Neural progenitor cell (in vitro differentiated cells): ENCODE measurements around the gene TNFRSF9. TPM values are rescaled to one million over a fixed set of nuclear protein-coding genes. Genes with fewer than 3 reads are reported as not detected.

Experiments used
- DNase-seq: peaks from one replicate; pipeline ENCODE4 v3.0.0-alpha.2; 2016; ENCODE audit warnings: low spot score
- H2AFZ ChIP-seq: fragments of 200-600 bp; sonication (generic); replicated peaks from 2 replicates; pipeline ENCODE4 v1.6.1; 2016; ENCODE audit warnings: antibody characterized with exemption
- H3F3A ChIP-seq: fragments of 200-600 bp; sonication (generic); 2 replicates; pipeline ENCODE4 v1.6.1; 2016; ENCODE audit warnings: antibody characterized with exemption, low read depth
- H3K27ac ChIP-seq: fragments of 200-600 bp; sonication (generic); 2 replicates; pipeline ENCODE4 v1.5.1; 2016; ENCODE audit warnings: mild to moderate bottlenecking
- H3K27me3 ChIP-seq: fragments of 200-600 bp; sonication (generic); 2 replicates; pipeline ENCODE4 v1.6.1; 2016; ENCODE audit warnings: mild to moderate bottlenecking, moderate library complexity
- H3K36me3 ChIP-seq: fragments of 200-600 bp; sonication (generic); 2 replicates; pipeline ENCODE4 v1.5.1; 2016
- H3K4me1 ChIP-seq: fragments of 200-600 bp; sonication (generic); 2 replicates; pipeline ENCODE4 v1.6.1; 2016; ENCODE audit warnings: mixed run types
- H3K4me2 ChIP-seq: fragments of 200-600 bp; sonication (generic); 2 replicates; pipeline ENCODE4 v1.6.1; 2016
- H3K4me3 ChIP-seq: fragments of 200-600 bp; sonication (generic); 2 replicates; pipeline ENCODE4 v1.5.1; 2016
- H3K79me2 ChIP-seq: fragments of 200-600 bp; sonication (generic); 2 replicates; pipeline ENCODE4 v1.6.1; 2016; ENCODE audit warnings: low read depth
- H3K9ac ChIP-seq: fragments of 200-600 bp; sonication (generic); 2 replicates; pipeline ENCODE4 v1.6.1; 2016
- H3K9me3 ChIP-seq: fragments of 200-600 bp; sonication (generic); 2 replicates; pipeline ENCODE4 v1.5.1; 2016; ENCODE audit warnings: low read depth
- H4K20me1 ChIP-seq: fragments of 200-600 bp; sonication (generic); 2 replicates; pipeline ENCODE4 v1.6.1; 2016; ENCODE audit warnings: low read depth
- H3K27ac Mint-ChIP-seq: 3 replicates; pipeline ENCODE4 v1.8.0; 2021; ENCODE audit warnings: mixed read lengths
- H3K27me3 Mint-ChIP-seq: 2 replicates; pipeline ENCODE4 v1.8.0; 2022; ENCODE audit warnings: low read depth, mild to moderate bottlenecking, inconsistent platforms, moderate library complexity, mixed read lengths; ENCODE audit not compliant: insufficient read depth
- H3K36me3 Mint-ChIP-seq: 3 replicates; pipeline ENCODE4 v1.8.0; 2021; ENCODE audit warnings: mixed read lengths
- H3K4me1 Mint-ChIP-seq: 3 replicates; pipeline ENCODE4 v1.8.0; 2021; ENCODE audit warnings: mixed read lengths
- H3K4me3 Mint-ChIP-seq: 3 replicates; pipeline ENCODE4 v1.8.0; 2021; ENCODE audit warnings: mild to moderate bottlenecking, moderate library complexity, mixed read lengths
- H3K9me3 Mint-ChIP-seq: 3 replicates; pipeline ENCODE4 v1.8.0; 2020; ENCODE audit warnings: mixed read lengths
- CTCF ChIP-seq: fragments of 200-600 bp; sonication (generic); IDR thresholded peaks from 2 replicates; pipeline ENCODE4 v1.5.1; 2017; ENCODE audit warnings: antibody characterized with exemption, mild to moderate bottlenecking
- EZH2 ChIP-seq: fragments of 200-600 bp; sonication (generic); IDR thresholded peaks from 2 replicates; pipeline ENCODE4 v1.6.1; 2017; ENCODE audit warnings: antibody characterized with exemption, mild to moderate bottlenecking, moderate library complexity
- EZH2phosphoT487 ChIP-seq: fragments of 200-600 bp; sonication (generic); IDR thresholded peaks from 2 replicates; pipeline ENCODE4 v1.6.1; 2017; ENCODE audit warnings: antibody characterized with exemption
- total RNA-seq: library from RNA; depleted of rRNA; stranded (reverse); fragments of >200 nt; gene quantifications from 2 replicates; pipeline ENCODE4 v1.2.3, GENCODE V29; 2015; ENCODE audit warnings: low replicate concordance

The TNFRSF9 gene
- total RNA-seq, 1 donor from 2014 or later = not detected

DNA sequence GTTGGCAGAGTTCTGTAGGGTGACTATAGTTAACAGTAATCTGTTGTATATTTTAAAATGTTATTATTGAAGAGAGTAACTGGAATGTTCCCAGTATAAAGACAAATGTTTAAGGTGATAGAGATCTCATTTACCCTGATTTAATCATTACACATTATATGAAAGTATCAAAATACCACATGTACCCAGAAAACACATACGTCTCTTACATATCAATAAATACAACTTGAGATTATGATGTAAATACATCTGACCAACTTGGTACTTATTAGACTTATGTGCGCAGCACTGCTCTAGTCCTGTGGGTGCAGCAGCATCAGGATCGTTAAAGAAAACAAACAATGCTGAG lies 20.2 kb upstream of the TNFRSF9 start:
- H3K9me3 Mint-ChIP-seq = no peaks in the 10 kb centered on the region
- peaks cover 5% of the 10 kb centered on the region for H4K20me1 ChIP-seq
- H3K36me3 Mint-ChIP-seq = peaks cover 13% of the 10 kb centered on the region
- H3K27ac ChIP-seq = peak overlapping the region; percentile 10
- TF ChIP-seq EZH2 (no peak), EZH2phosphoT487 (no peak), CTCF (no peak)
- H3K4me3 Mint-ChIP-seq = peak overlapping the region; percentile 97
- H3K9ac ChIP-seq = peak overlapping the region; percentile 76
- peaks cover 9% of the 10 kb centered on the region for H3K4me1 ChIP-seq
- peak overlapping the region; percentile 92 for H3K4me2 ChIP-seq
- peak overlapping the region; percentile 87 for H3K4me3 ChIP-seq
- peaks cover 7% of the 10 kb centered on the region for H3F3A ChIP-seq
- H3K9me3 ChIP-seq = no peaks in the 10 kb centered on the region
- H3K36me3 ChIP-seq = peaks cover 9% of the 10 kb centered on the region
- H3K79me2 ChIP-seq = peaks cover 40% of the 10 kb centered on the region
- H3K27me3 ChIP-seq = no peaks in the 10 kb centered on the region
- H2AFZ ChIP-seq = peak overlapping the region; percentile 85
- DNase-seq = no peak
- peaks cover 21% of the 10 kb centered on the region for H3K4me1 Mint-ChIP-seq
- no peaks in the 10 kb centered on the region for H3K27me3 Mint-ChIP-seq
- peak overlapping the region; percentile 98 for H3K27ac Mint-ChIP-seq

DNA sequence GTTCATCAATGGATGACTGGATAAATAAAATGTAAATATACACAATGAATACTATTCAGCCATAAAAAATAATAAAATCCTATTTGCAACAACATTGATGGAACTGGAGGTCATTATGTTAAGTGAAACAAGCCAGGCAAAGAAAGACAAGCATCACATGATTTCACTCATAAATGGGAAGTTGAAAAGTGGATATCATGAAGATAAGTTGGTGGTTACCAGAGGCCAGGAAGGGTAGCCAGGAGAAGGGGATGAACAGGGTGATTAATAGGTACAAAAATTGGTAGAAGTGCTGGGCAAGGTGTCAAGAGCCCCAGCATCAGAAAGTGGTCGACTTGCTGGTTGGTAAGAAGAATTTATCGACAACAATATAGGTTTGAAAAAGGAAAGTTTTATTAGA lies 19.5 kb upstream of the TNFRSF9 start:
- Mint-ChIP-seq H3K4me3 (peak overlapping the region; percentile 97), H3K9me3 (no peaks in the 10 kb centered on the region), H3K27ac (no peak overlapping the region), H3K36me3 (peaks cover 9% of the 10 kb centered on the region), H3K4me1 (peaks cover 21% of the 10 kb centered on the region), H3K27me3 (no peaks in the 10 kb centered on the region)
- Histone ChIP-seq H3K27ac (no peak overlapping the region), H3K27me3 (no peaks in the 10 kb centered on the region), H3K4me3 (peak overlapping the region; percentile 87), H3K4me2 (peak overlapping the region; percentile 92), H3K4me1 (peaks cover 9% of the 10 kb centered on the region), H3K36me3 (peaks cover 5% of the 10 kb centered on the region), H3F3A (peaks cover 7% of the 10 kb centered on the region), H3K9me3 (no peaks in the 10 kb centered on the region), H3K9ac (no peak overlapping the region), H4K20me1 (no peaks in the 10 kb centered on the region), H2AFZ (no peak overlapping the region), H3K79me2 (peaks cover 40% of the 10 kb centered on the region)
- no peak for TF ChIP-seq EZH2phosphoT487
- TF ChIP-seq CTCF = no peak
- no peak for TF ChIP-seq EZH2
- DNase-seq = no peak

- H3F3A ChIP-seq = peaks cover 7% of the 10 kb centered on the region
- DNase-seq = no peak
- peaks cover 8% of the 10 kb centered on the region for H3K79me2 ChIP-seq
- no peaks in the 10 kb centered on the region for H4K20me1 ChIP-seq
- peaks cover 10% of the 10 kb centered on the region for H3K4me1 Mint-ChIP-seq
- peaks cover 2% of the 10 kb centered on the region for H3K36me3 Mint-ChIP-seq
- H3K9ac ChIP-seq = no peak overlapping the region
- no peak overlapping the region for H3K27ac ChIP-seq
- no peak overlapping the region for H2AFZ ChIP-seq
- no peak for TF ChIP-seq CTCF
- no peak for TF ChIP-seq EZH2phosphoT487
- TF ChIP-seq EZH2 = no peak
- H3K27ac Mint-ChIP-seq = no peak overlapping the region
- no peaks in the 10 kb centered on the region for H3K36me3 ChIP-seq
- no peak overlapping the region for H3K4me3 ChIP-seq
- H3K9me3 ChIP-seq = no peaks in the 10 kb centered on the region
- no peaks in the 10 kb centered on the region for H3K27me3 ChIP-seq
- peaks cover 7% of the 10 kb centered on the region for H3K27me3 Mint-ChIP-seq
- H3K4me2 ChIP-seq = no peak overlapping the region
- H3K4me3 Mint-ChIP-seq = no peak overlapping the region
- peaks cover 7% of the 10 kb centered on the region for H3K9me3 Mint-ChIP-seq
- no peaks in the 10 kb centered on the region for H3K4me1 ChIP-seq
Measured at GRCh38 chr1:7956218-7957032, 15.8 kb upstream of the TNFRSF9 start.
